NCI-H69 (cell line): ENCODE results near the gene MAGEH1.

ENCODE experiments used
- DNase-seq: peaks from one replicate; lab custom pipeline; 2025; lab: John Stamatoyannopoulos, UW

MAGEH1 gene

DNA sequence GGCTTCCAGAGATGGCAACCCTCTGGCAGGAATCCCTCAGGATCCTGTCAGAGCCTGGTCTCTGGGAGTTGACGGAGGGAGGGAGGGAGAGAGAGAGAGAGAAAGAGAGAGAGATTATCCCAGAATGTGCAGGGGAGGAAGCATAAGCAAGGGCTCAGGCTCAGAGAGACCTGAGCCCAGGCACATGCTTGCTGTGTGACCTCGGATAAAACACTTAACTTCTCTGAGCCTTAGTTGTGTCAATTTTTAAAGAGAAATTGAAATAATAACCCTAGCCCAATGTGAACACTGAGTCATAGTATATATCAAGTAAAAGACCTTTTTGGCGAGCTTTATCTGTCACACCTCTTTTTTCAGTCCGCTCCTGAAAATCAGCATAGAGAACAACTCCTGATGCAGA, 38.2 kb downstream of the MAGEH1 start:
- no peak for DNase-seq

DNA sequence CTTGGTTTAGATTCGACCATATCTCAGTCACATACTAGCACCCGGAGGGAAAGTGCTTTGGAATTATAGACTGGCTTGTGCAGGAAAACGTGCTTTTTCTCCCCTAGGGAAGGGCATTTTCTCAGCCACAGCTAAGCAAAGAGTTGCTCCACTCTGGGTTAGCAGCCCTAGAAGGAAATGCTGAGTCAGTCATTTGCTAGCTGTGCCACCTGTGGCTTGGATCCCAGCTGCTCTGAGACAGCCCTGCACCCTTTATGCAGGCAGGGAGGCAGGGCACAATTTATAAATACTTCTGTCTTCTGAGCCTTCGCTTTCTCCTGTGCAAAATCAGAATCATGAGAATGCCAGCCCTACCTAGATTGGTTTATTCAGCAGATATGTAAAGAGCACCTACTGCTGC, 39.0 kb downstream of the MAGEH1 start:
- no peak for DNase-seq
